HG02943 (cell line): ENCODE measurements around the gene NOP9.

Experiments
- ATAC-seq: cut with Tn5 transposase; IDR thresholded peaks from one replicate; pipeline ENCODE4 v1.9.1; 2021; ENCODE audit warnings: mild to moderate bottlenecking, low read depth, moderate library complexity; ENCODE audit not compliant: unreplicated experiment

Gene NOP9

GRCh38 chr14:24280797-24281460 lies 18.7 kb upstream of the NOP9 start:
- ATAC-seq, result no peak

- ATAC-seq, result no peak
Measured at GRCh38 chr14:24281636-24282035, 18.0 kb upstream of the NOP9 start.

GRCh38 chr14:24282736-24283135 lies 16.9 kb upstream of the NOP9 start:
- ATAC-seq, result no peak

- ATAC-seq, result no peak
Measured at GRCh38 chr14:24283796-24284460, 15.7 kb upstream of the NOP9 start.

- no peak for ATAC-seq
Measured at GRCh38 chr14:24284501-24285035, 15.1 kb upstream of the NOP9 start.

GRCh38 chr14:24285351-24285750 lies 14.3 kb upstream of the NOP9 start:
- no peak for ATAC-seq

- ATAC-seq, result no peak
Measured at GRCh38 chr14:24286996-24287395, 12.7 kb upstream of the NOP9 start.

- ATAC-seq, result no peak
Measured at GRCh38 chr14:24289649-24290280, 9.9 kb upstream of the NOP9 start.

- no peak for ATAC-seq
Measured at GRCh38 chr14:24290746-24291145, 8.9 kb upstream of the NOP9 start.

- no peak for ATAC-seq
Measured at GRCh38 chr14:24291446-24292117, 8.1 kb upstream of the NOP9 start.

- no peak for ATAC-seq
Measured at GRCh38 chr14:24292118-24292807, 7.4 kb upstream of the NOP9 start.

- ATAC-seq, result no peak
Measured at GRCh38 chr14:24293525-24293924, 6.1 kb upstream of the NOP9 start.

- ATAC-seq, result no peak
Measured at GRCh38 chr14:24296341-24297157, 3.1 kb upstream of the NOP9 start.

- ATAC-seq, result no peak
Measured at GRCh38 chr14:24297190-24297964, 2.3 kb upstream of the NOP9 start.

- no peak for ATAC-seq
Measured at GRCh38 chr14:24298892-24299254, 777 bp upstream of the NOP9 start.

GRCh38 chr14:24300326-24300980 lies 803 bp downstream of the NOP9 start:
- no peak for ATAC-seq

GRCh38 chr14:24304019-24304387 lies 4.4 kb downstream of the NOP9 start:
- ATAC-seq, result no peak

GRCh38 chr14:24307156-24307574 lies 7.5 kb downstream of the NOP9 start:
- ATAC-seq, result no peak
